ENCODE measurements around the gene BRWD1.

Gene BRWD1

GRCh38 chr21:39281853-39282252 lies 31.6 kb downstream of the BRWD1 start:
- H3K4me2 ChIP-seq (ENCODE audit: low read length) = no peak overlapping the region
- H3K4me3 ChIP-seq (ENCODE audit: low read length) = no peak overlapping the region
- TF ChIP-seq CTCF (IDR thresholded peaks at IDR 0.05; ENCODE audit: low read depth, low read length, poor library complexity, severe bottlenecking) = no peak
- no peak for TF ChIP-seq EZH2phosphoT487 (IDR thresholded peaks at IDR 0.05; ENCODE audit: borderline replicate concordance, low read length)
- no peaks in the 10 kb centered on the region for H3K9me3 ChIP-seq (ENCODE audit: control insufficient read depth, insufficient read depth, low read length)
- H3K27ac ChIP-seq (ENCODE audit: low read depth, low read length) = no peak overlapping the region
- no peaks in the 10 kb centered on the region for H3K9me2 ChIP-seq (replicated peaks; ENCODE audit: control insufficient read depth, low read length)
- no peaks in the 10 kb centered on the region; the same call in 1 of the 2 replicates for H4K20me1 ChIP-seq (ENCODE audit: control insufficient read depth, insufficient read depth, low read depth, low read length)
- H3K79me2 ChIP-seq (ENCODE audit: control insufficient read depth, low read length) = peaks cover 54% of the 10 kb centered on the region
- peaks cover 25% of the 10 kb centered on the region for H3K4me1 ChIP-seq (ENCODE audit: control insufficient read depth, low read length)
- no peaks in the 10 kb centered on the region for H3K27me3 ChIP-seq (ENCODE audit: control insufficient read depth, low read length)
- peaks cover 18% of the 10 kb centered on the region for H3F3A ChIP-seq (ENCODE audit: control insufficient read depth, insufficient read depth)
- H3K36me3 ChIP-seq (ENCODE audit: control insufficient read depth, low read length) = peaks cover 86% of the 10 kb centered on the region

- Histone ChIP-seq H3K4me3 (ENCODE audit: low read length) (no peak overlapping the region), H4K20me1 (ENCODE audit: control insufficient read depth, insufficient read depth, low read depth, low read length) (no peaks in the 10 kb centered on the region; the same call in 1 of the 2 replicates), H3K79me2 (ENCODE audit: control insufficient read depth, low read length) (peaks cover 53% of the 10 kb centered on the region), H3K36me3 (ENCODE audit: control insufficient read depth, low read length) (peaks cover 86% of the 10 kb centered on the region), H3K4me2 (ENCODE audit: low read length) (no peak overlapping the region), H3K9me3 (ENCODE audit: control insufficient read depth, insufficient read depth, low read length) (no peaks in the 10 kb centered on the region), H3K27ac (ENCODE audit: low read depth, low read length) (no peak overlapping the region), H3F3A (ENCODE audit: control insufficient read depth, insufficient read depth) (peaks cover 22% of the 10 kb centered on the region), H3K4me1 (ENCODE audit: control insufficient read depth, low read length) (peaks cover 20% of the 10 kb centered on the region), H3K27me3 (ENCODE audit: control insufficient read depth, low read length) (no peaks in the 10 kb centered on the region), H3K9me2 (replicated peaks; ENCODE audit: control insufficient read depth, low read length) (no peaks in the 10 kb centered on the region)
- TF ChIP-seq EZH2phosphoT487 (IDR thresholded peaks at IDR 0.05; ENCODE audit: borderline replicate concordance, low read length) (no peak), CTCF (IDR thresholded peaks at IDR 0.05; ENCODE audit: low read depth, low read length, poor library complexity, severe bottlenecking) (no peak)
These were observed 32.2 kb downstream of the BRWD1 start for GRCh38 chr21:39281207-39281606.

- Histone ChIP-seq H3K36me3 (ENCODE audit: control insufficient read depth, low read length) (peaks cover 85% of the 10 kb centered on the region), H3K4me2 (ENCODE audit: low read length) (no peak overlapping the region), H3K27ac (ENCODE audit: low read depth, low read length) (no peak overlapping the region), H4K20me1 (ENCODE audit: control insufficient read depth, insufficient read depth, low read depth, low read length) (no peaks in the 10 kb centered on the region), H3K79me2 (ENCODE audit: control insufficient read depth, low read length) (peaks cover 31% of the 10 kb centered on the region), H3K9me3 (ENCODE audit: control insufficient read depth, insufficient read depth, low read length) (no peaks in the 10 kb centered on the region), H3F3A (ENCODE audit: control insufficient read depth, insufficient read depth) (peaks cover 14% of the 10 kb centered on the region), H3K9me2 (replicated peaks; ENCODE audit: control insufficient read depth, low read length) (no peaks in the 10 kb centered on the region), H3K27me3 (ENCODE audit: control insufficient read depth, low read length) (no peaks in the 10 kb centered on the region), H3K4me1 (ENCODE audit: control insufficient read depth, low read length) (peaks cover 7% of the 10 kb centered on the region; the same call in 1 of the 2 replicates), H3K4me3 (ENCODE audit: low read length) (no peak overlapping the region)
- no peak for TF ChIP-seq EZH2phosphoT487 (IDR thresholded peaks at IDR 0.05; ENCODE audit: borderline replicate concordance, low read length)
- no peak for TF ChIP-seq CTCF (IDR thresholded peaks at IDR 0.05; ENCODE audit: low read depth, low read length, poor library complexity, severe bottlenecking)
These were observed 43.8 kb downstream of the BRWD1 start for GRCh38 chr21:39269620-39270019.
